Measurements from ENCODE around the gene FAM200C. TPM values are rescaled to one million over a fixed set of nuclear protein-coding genes. Genes with fewer than 3 reads are reported as not detected.

FAM200C gene
- total and polyA plus RNA-seq, 2 of the 8 experiments (the other 6 are each of a cell fraction or from before 2014, with no cell fraction given), result 2.6 to 7.3 TPM

- Histone ChIP-seq H3K79me2 (ENCODE audit: control insufficient read depth in 1 of 2, insufficient read depth in 2 of 2, low read length in 2 of 2) (no peaks in the 10 kb centered on the region), H2AK5ac (ENCODE audit: low read depth, low read length) (no peak overlapping the region), H3K9ac (replicated peaks in 1 of 4; ENCODE audit: extremely low read depth in 1 of 4, low read depth in 3 of 4, low read length in 3 of 4) (no peak overlapping the region), H2BK120ac (replicated peaks; ENCODE audit: low read depth, low read length) (no peak overlapping the region), H3K36me3 (ENCODE audit: control insufficient read depth in 2 of 4, insufficient read depth in 4 of 4, low read length in 3 of 4) (no peaks in the 10 kb centered on the region), H4K5ac (ENCODE audit: insufficient read length, low read depth, low read length) (no peak overlapping the region), H3K23ac (ENCODE audit: insufficient read length) (no peak overlapping the region), H2BK15ac (ENCODE audit: low read length) (no peak overlapping the region), H3K4me3 (ENCODE audit: extremely low read depth in 1 of 4, insufficient read depth in 2 of 4, low read depth in 3 of 4, low read length in 4 of 4) (no peak overlapping the region), H3K14ac (ENCODE audit: insufficient read length) (no peak overlapping the region), H2AFZ (ENCODE audit: low read length) (no peak overlapping the region), H3K4me2 (ENCODE audit: insufficient read depth in 1 of 2, low read depth in 2 of 2, low read length in 2 of 2) (no peak overlapping the region), H3K23me2 (ENCODE audit: low read depth, low read length) (no peaks in the 10 kb centered on the region), H3K79me1 (ENCODE audit: low read depth, low read length) (no peaks in the 10 kb centered on the region), H3K4me1 (replicated peaks in 1 of 4; ENCODE audit: control insufficient read depth in 3 of 4, insufficient read depth in 4 of 4, low read length in 3 of 4) (peaks cover 0 to 2% (median 1%) of the 10 kb centered on the region in 4 experiments; a peak in 5 of 7 replicates), H2BK5ac (ENCODE audit: low read depth, low read length) (no peak overlapping the region), H3K4ac (replicated peaks; ENCODE audit: insufficient read length, low read depth, low read length) (no peak overlapping the region), H2BK20ac (ENCODE audit: low read length) (no peak overlapping the region), H2BK12ac (ENCODE audit: low read depth, low read length) (no peak overlapping the region), H4K91ac (replicated peaks; ENCODE audit: insufficient read length, low read length) (no peak overlapping the region), H4K20me1 (replicated peaks in 1 of 2; ENCODE audit: control insufficient read depth in 1 of 2, insufficient read depth in 2 of 2, low read length in 2 of 2) (no peaks in the 10 kb centered on the region), H4K8ac (ENCODE audit: extremely low read depth, insufficient read depth, low read length) (no peak overlapping the region), H3K27me3 (replicated peaks in 1 of 4; ENCODE audit: control insufficient read depth in 3 of 4, extremely low read depth in 1 of 4, insufficient read depth in 3 of 4, low read length in 3 of 4) (no peaks in the 10 kb centered on the region; a peak in 1 of 7 replicates), H3K9me3 (ENCODE audit: insufficient read depth in 2 of 2, low read depth in 1 of 2, low read length in 1 of 2) (no peaks in the 10 kb centered on the region), H3K56ac (replicated peaks; ENCODE audit: insufficient read length, low read depth, low read length) (no peak overlapping the region), H3K18ac (ENCODE audit: extremely low read depth, low read length) (no peak overlapping the region), H3K27ac (ENCODE audit: low read depth, low read length) (no peak overlapping the region)
- FAIRE-seq (no peak), DNase-seq (ENCODE audit: low read depth in 1 of 2, low spot score in 2 of 2) (no peak)
- POLR2A ChIA-PET (ENCODE audit: partially characterized antibody), result interaction anchor here (0.5 to 1.2 kb wide), 3 partner anchors 11 to 47 kb away, joined by 3 read pairs; partner anchors contain the start of genes C1QTNF2 and CCNJL
- WGBS, 2 experiments (ENCODE audit: extremely low coverage in 1 of 2, insufficient coverage in 1 of 2, insufficient read length in 1 of 2, insufficient replicate concordance in 2 of 2, low coverage in 1 of 2, low lambda C conversion rate in 2 of 2, missing lambda C conversion rate in 1 of 2), result 81% methylated on average over 1 of the region's 1 CpG; no CpG with 5 or more reads in 1 of the 2 experiments
- CTCF ChIA-PET (ENCODE audit: partially characterized antibody), result interaction anchor here (0.6 to 6.1 kb wide), 9 partner anchors 11 to 346 kb away, joined by 3 to 30 read pairs (median 3); partner anchors contain the start of gene C1QTNF2
- no peak for TF ChIP-seq EZH2 (IDR thresholded peaks at IDR 0.05; ENCODE audit: low read depth, low read length, severe bottlenecking)
- no peak for TF ChIP-seq RXRA (IDR thresholded peaks at IDR 0.05; ENCODE audit: insufficient read depth, low read depth, low read length)
- no peak for TF ChIP-seq GTF2F1 (IDR thresholded peaks at IDR 0.05; ENCODE audit: borderline replicate concordance, low read depth, low read length)
- no peak for TF ChIP-seq RBBP5 (IDR thresholded peaks at IDR 0.05; ENCODE audit: borderline replicate concordance, low read depth, low read length)
- no peak for TF ChIP-seq TBP (IDR thresholded peaks at IDR 0.05; ENCODE audit: low read depth, low read length)
- no peak for TF ChIP-seq EGR1 (IDR thresholded peaks at IDR 0.05; ENCODE audit: borderline replicate concordance, low read depth, low read length)
- TF ChIP-seq ZNF274 (IDR thresholded peaks at IDR 0.05; ENCODE audit: borderline replicate concordance, extremely low read depth, low read length), result no peak
- TF ChIP-seq TEAD4 (IDR thresholded peaks at IDR 0.05; ENCODE audit: low read depth, low read length), result no peak
- TF ChIP-seq SIX5 (IDR thresholded peaks at IDR 0.05; ENCODE audit: low read depth, low read length), result no peak
- TF ChIP-seq CHD2 (IDR thresholded peaks at IDR 0.05; ENCODE audit: low read length), result no peak
- TF ChIP-seq GABPA (IDR thresholded peaks at IDR 0.05; ENCODE audit: borderline replicate concordance, insufficient read depth, low read length), result no peak
- TF ChIP-seq NRF1 (IDR thresholded peaks at IDR 0.05; ENCODE audit: low read depth, low read length), result no peak
- no peak for TF ChIP-seq EP300 (IDR thresholded peaks at IDR 0.05; ENCODE audit: borderline replicate concordance in 1 of 2, low read depth in 2 of 2, low read length in 2 of 2)
- TF ChIP-seq SP1 (IDR thresholded peaks at IDR 0.05; ENCODE audit: low read depth, low read length), result no peak
- no peak for TF ChIP-seq MAFK (IDR thresholded peaks at IDR 0.05; ENCODE audit: low read depth, low read length)
These were observed 40.6 kb downstream of the FAM200C start for GRCh38 chr5:160359242-160359641.

Data from H1 (cell line).